ENCODE data around the gene PIK3AP1.
"Not testable (repeated sequence)": the region's sequence is repeated elsewhere in the genome, so short reads cannot be mapped to it uniquely, and the experiment has no call there.

PIK3AP1 gene, protein sequence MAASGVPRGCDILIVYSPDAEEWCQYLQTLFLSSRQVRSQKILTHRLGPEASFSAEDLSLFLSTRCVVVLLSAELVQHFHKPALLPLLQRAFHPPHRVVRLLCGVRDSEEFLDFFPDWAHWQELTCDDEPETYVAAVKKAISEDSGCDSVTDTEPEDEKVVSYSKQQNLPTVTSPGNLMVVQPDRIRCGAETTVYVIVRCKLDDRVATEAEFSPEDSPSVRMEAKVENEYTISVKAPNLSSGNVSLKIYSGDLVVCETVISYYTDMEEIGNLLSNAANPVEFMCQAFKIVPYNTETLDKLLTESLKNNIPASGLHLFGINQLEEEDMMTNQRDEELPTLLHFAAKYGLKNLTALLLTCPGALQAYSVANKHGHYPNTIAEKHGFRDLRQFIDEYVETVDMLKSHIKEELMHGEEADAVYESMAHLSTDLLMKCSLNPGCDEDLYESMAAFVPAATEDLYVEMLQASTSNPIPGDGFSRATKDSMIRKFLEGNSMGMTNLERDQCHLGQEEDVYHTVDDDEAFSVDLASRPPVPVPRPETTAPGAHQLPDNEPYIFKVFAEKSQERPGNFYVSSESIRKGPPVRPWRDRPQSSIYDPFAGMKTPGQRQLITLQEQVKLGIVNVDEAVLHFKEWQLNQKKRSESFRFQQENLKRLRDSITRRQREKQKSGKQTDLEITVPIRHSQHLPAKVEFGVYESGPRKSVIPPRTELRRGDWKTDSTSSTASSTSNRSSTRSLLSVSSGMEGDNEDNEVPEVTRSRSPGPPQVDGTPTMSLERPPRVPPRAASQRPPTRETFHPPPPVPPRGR

GRCh38 chr10:96720422-96721206, at the start of gene PIK3AP1:
PIK3AP1 (minus strand) TSS chr10:96720514; CDS start chr10:96720394, 120 bp downstream.
- DNase-seq: peak; percentile 77 to 81

GRCh38 chr10:96768136-96768535, 47.8 kb upstream of the PIK3AP1 start:
- DNase-seq: no peak

DNA sequence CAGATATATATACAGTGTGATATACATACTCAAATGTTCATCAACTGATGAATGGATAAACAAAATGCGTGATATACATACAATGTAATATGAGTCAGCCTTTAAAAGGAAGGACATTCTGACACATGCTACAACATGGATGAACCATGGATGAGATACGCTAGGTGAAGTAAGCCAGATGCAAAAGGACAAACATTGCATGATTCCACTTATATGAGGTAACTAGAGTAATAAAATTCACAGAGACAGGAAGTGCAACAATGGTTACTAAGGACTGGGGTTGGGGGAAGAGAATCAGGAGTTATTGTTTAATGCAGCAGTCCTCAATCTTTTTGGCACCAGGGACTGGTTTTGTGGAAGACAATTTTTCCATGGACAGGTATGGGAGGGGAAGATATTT, 47.3 kb upstream of the PIK3AP1 start:
- no peak for DNase-seq

- peak; percentile 60 to 65 for DNase-seq
These were observed 45.3 kb upstream of the PIK3AP1 start for GRCh38 chr10:96765406-96766240.

- peak in 1 of 2 experiments; percentile 7 for DNase-seq
These were observed 44.2 kb upstream of the PIK3AP1 start for GRCh38 chr10:96764425-96765060.

- DNase-seq: peak; percentile 70 to 78
These were observed 38.1 kb upstream of the PIK3AP1 start for GRCh38 chr10:96758423-96758822.

DNA sequence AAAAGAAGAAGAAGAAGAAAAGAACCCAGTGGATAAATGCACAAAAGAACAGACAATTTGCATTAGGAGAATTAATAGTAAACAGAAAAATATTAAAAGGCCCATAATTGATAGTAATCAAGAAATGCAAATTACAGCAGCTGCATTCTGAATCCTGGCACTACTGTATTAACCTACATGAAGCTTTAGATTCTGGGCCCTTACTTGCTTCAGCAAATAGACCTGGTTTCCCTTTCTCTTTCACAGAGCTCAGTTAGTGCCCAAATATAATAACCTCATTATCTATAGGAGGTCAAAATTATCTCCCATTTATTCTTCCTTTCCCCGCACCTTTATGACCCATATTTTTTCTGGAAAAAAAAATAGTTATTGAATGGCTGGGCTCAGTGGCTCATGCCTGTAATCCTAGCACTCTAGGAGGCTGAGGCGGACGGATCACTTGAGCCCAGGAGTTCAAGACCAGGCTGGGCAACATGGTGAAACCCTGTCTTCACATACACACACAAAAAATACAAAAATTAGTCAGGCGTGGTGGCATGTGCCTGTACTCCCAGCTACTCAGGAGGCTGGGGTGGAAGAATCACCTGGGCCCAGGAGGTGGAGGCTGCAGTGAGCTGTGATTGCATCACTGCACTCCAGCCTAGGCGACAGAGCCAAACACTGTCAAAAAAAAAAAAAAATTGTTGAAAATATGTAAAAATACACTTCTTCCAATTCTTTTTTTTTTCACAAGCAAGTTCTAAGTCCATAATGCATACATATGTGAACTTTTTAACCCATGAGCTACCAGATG, 36.0 kb upstream of the PIK3AP1 start:
- DNase-seq: no peak

DNA sequence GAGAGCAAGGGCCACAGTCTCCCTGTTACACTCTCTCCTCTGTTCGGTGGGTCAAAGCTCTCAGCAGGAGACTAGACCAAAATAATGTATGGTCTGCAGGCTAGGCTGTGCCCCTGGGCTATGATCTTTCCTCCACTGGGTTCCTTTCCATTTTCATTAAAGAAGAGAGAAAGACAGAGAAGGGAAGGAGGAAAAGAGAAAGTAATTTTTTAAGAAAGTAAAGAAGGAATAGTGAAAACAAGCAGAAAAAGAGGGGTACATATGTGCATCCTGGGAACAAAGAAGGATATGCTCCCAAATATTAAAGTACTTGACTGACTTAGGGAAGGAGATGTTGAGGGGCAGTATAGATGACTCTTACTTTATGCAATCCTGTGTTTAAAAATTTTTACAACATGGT, 33.6 kb upstream of the PIK3AP1 start:
- no peak for DNase-seq

GRCh38 chr10:96752375-96752774, 32.1 kb upstream of the PIK3AP1 start:
- DNase-seq: no peak

- DNase-seq: not testable (repeated sequence)
These were observed 30.0 kb upstream of the PIK3AP1 start for GRCh38 chr10:96750316-96750715.

GRCh38 chr10:96747734-96748550, 27.6 kb upstream of the PIK3AP1 start:
- peak; percentile 57 to 61 for DNase-seq

DNA sequence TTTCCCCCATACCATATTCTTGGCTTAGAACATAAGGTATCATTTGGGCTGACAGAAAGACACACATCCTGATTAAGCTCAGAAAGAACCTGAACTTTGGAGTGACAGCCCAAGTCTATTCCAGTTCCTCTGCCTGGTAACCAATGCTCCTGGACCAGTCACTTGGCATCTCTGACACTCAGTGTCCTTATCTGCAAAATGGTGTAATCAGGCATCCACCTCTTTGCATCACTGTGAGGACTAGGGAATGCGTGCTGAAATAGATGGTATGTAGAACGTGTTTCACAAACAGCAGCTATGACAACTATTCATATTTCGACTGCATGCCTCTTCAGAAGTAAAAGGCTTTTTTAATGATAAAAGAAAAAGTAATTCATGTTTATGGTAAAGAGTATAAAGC, 26.2 kb upstream of the PIK3AP1 start:
- DNase-seq: no peak

DNA sequence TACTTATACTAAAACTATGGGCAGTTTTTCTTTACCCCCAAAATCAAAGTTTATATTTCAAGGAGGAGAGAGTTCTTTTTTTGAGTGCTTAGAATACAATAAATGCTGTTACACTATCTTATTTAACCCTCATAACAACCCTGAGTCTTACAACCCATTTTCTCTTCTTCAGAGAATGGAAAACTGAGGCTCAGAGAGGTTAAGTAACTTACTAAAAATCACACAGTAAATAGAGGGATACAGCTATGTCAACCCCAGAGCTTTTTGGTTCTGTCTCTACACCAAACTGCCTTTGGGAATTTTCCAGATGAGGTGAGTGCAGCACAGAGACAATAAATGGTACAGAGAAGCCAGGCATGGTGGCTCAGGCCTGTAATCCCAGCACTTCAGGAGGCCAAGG, 25.6 kb upstream of the PIK3AP1 start:
- DNase-seq: no peak

DNA sequence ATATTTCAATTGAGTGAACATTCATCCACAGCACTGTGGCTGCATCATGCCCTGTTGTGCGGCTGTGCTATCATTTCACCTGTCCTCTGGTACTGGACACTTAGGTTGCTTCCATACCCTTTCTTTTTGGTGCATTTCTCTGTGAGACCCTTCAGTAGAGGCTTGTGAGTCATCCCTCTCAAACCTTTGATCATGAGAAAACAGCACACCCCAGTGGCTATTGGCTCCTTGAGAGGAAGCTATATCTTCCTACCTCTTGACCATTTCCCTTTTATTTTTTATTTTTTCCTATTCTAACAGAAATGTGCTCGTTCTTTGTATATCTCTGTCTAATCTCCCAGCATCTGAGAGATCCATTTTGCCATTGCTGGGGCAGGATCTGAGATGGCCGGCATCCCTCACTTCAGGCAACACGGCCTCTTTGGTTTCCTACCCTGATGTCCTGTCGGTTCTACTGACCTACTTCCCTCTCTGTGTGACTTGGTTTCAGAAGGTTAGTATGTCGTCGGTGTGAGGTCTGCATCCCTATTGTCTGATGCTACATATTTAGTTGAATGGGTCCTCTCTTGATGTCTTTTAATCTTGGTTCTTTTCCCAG, 23.8 kb upstream of the PIK3AP1 start:
- peak; percentile 50 to 57 for DNase-seq

GRCh38 chr10:96741557-96741956, 21.2 kb upstream of the PIK3AP1 start:
- peak; percentile 45 to 52 for DNase-seq

DNA sequence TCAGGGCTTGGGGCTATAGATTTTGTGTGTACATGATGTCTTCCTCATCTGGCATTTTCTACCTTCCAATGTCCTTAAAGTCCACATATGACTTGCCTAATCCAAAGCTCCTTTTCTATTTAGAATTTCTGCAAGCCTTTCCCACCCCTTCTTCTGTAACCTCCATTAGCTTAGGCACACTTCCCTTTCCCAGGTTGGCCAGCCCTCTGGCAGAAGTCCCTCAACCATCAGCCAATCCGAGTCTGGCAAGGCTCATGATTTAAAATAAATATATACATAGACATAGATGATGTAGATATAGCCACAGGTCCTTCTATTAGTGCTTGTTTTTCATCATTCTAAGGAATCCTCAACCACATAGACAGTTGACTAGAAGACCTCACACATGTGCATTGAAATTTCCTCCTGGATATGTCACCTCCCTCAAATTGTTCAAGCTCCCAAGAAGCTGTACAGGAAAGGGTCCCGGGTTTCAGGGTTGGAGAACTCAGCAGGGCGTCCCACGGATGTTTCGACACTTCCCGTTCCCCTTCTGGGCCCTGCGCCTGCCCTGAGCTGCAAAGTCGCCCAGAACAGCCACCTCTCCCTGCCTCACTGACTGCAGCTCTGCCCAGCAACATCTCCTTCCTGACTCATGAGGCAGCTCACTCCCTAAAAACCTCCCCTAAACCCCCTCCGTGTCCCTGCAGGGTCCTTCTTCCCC, 20.4 kb upstream of the PIK3AP1 start:
- peak; percentile 91 to 93 for DNase-seq

DNA sequence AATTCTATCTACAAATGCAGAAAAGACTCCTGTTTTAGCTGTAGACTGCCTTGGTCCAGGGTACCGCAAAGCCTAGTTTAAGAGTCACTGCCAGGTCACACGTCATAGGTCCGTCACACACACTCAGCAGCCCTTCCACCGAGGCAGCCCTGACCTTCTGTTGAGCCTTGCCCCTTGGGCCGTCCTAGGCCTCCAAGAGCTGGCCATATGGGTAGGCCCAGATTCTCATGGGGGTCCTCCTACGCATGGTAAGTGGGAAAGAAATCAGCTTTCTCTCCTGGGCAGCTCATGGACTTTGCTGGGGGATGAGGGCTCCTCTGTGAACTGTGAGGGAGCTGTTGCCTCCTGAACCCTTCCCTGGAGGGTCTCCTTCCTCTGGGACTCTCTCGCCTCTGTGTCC, 19.8 kb upstream of the PIK3AP1 start:
- DNase-seq: no peak

- DNase-seq: peak; percentile 21 to 51
These were observed 17.1 kb upstream of the PIK3AP1 start for GRCh38 chr10:96737307-96737902.
